MCF 10A (cell line): Measurements from ENCODE around the gene OPCML. TPM values are rescaled to one million over a fixed set of nuclear protein-coding genes. Genes with fewer than 3 reads are reported as not detected.

Experiments
- BruUV-seq: library from RNA; stranded (reverse); fragments of 400-500 nt; replicated peaks from 2 replicates; lab custom pipeline; 2021; lab: Mats Ljungman, UMichigan
- CTCF ChIA-PET: fragments of 300-600 bp; sonication (Branson Sonifier 250); formaldehyde crosslinking; extraction: SDS; loops from one replicate; lab custom pipeline; 2021; ENCODE audit warnings: antibody characterized with exemption, inconsistent platforms; lab: Yijun Ruan, JAX
- POLR2A ChIA-PET: fragments of 300-600, 350-650 bp; sonication (Branson Sonifier 250); formaldehyde crosslinking; extraction: SDS; loops from one replicate; lab custom pipeline; 2020; ENCODE audit warnings: antibody characterized with exemption, inconsistent platforms; lab: Yijun Ruan, JAX
- DNase-seq: peaks from one replicate; pipeline ENCODE4 v3.0.0-alpha.2; 2018; ENCODE audit not compliant: unreplicated experiment
- H3K27ac Mint-ChIP-seq: one replicate; pipeline ENCODE4 v1.8.0; 2022; ENCODE audit warnings: mild to moderate bottlenecking, low read depth, mixed read lengths; ENCODE audit not compliant: unreplicated experiment
- H3K27me3 Mint-ChIP-seq: one replicate; pipeline ENCODE4 v1.8.0; 2022; ENCODE audit warnings: mixed read lengths; ENCODE audit not compliant: insufficient read depth, unreplicated experiment
- H3K36me3 Mint-ChIP-seq: one replicate; pipeline ENCODE4 v1.8.0; 2022; ENCODE audit warnings: mild to moderate bottlenecking, moderate library complexity, mixed read lengths; ENCODE audit not compliant: insufficient read depth, unreplicated experiment
- H3K4me1 Mint-ChIP-seq: one replicate; pipeline ENCODE4 v1.8.0; 2022; ENCODE audit warnings: mixed read lengths; ENCODE audit not compliant: insufficient read depth, unreplicated experiment
- H3K4me3 Mint-ChIP-seq: one replicate; pipeline ENCODE4 v1.8.0; 2022; ENCODE audit warnings: mild to moderate bottlenecking, moderate library complexity, mixed read lengths; ENCODE audit not compliant: unreplicated experiment
- H3K9me3 Mint-ChIP-seq: one replicate; pipeline ENCODE4 v1.8.0; 2022; ENCODE audit warnings: mixed read lengths; ENCODE audit not compliant: unreplicated experiment
- intact Hi-C: fragments of 100-400 bp; cut with micrococcal nuclease; formaldehyde crosslinking; loops from 2 replicates; pipeline ENCODE4 v1.14.1; 2022
- total RNA-seq: library from RNA; stranded (reverse); gene quantifications from 2 replicates; pipeline ENCODE4 v1.2.3, GENCODE V29; 2022
- TF ChIP-seq, protein P1 (sequence below): fragments of 200-600 bp; IDR thresholded peaks from one replicate; pipeline ENCODE4 v1.8.0; 2022; ENCODE audit warnings: antibody characterized with exemption, mild to moderate bottlenecking; ENCODE audit not compliant: unreplicated experiment

The OPCML gene
- total RNA-seq, 1 experiment from 2014 or later: not detected

DNA sequence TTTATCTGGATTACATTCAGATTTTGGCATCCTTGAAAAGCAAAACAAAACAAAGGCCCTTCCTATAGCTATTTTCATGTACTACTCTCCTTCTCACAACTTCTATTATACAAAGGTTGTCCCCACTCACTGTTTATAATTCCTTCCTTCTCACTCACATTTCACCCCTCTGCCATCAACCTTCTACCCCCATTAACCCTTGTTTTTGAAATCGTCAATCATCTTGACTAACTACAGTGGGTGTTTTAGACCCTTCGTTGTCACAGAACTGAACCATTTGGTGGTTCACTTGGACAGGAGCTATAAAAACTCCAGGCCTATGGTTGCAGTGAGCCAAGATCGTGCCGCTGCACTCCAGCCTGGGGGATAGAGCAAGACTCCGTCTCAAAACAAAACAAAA is 639.4 kb downstream of the OPCML start:
- Mint-ChIP-seq H3K27me3 (no peaks in the 10 kb centered on the region), H3K4me3 (no peak overlapping the region), H3K9me3 (peaks cover 31% of the 10 kb centered on the region), H3K27ac (no peak overlapping the region), H3K4me1 (no peaks in the 10 kb centered on the region), H3K36me3 (no peaks in the 10 kb centered on the region)
- BruUV-seq: no TSS peak
- CTCF ChIA-PET: interaction anchor here (0.9 kb wide), 1 partner anchor 1527 kb away, joined by 3 read pairs; no protein-coding TSS in a partner anchor
- POLR2A ChIA-PET: no interaction called here
- DNase-seq: no peak
- intact Hi-C loops: no loop called here
- TF ChIP-seq, protein P1, sequence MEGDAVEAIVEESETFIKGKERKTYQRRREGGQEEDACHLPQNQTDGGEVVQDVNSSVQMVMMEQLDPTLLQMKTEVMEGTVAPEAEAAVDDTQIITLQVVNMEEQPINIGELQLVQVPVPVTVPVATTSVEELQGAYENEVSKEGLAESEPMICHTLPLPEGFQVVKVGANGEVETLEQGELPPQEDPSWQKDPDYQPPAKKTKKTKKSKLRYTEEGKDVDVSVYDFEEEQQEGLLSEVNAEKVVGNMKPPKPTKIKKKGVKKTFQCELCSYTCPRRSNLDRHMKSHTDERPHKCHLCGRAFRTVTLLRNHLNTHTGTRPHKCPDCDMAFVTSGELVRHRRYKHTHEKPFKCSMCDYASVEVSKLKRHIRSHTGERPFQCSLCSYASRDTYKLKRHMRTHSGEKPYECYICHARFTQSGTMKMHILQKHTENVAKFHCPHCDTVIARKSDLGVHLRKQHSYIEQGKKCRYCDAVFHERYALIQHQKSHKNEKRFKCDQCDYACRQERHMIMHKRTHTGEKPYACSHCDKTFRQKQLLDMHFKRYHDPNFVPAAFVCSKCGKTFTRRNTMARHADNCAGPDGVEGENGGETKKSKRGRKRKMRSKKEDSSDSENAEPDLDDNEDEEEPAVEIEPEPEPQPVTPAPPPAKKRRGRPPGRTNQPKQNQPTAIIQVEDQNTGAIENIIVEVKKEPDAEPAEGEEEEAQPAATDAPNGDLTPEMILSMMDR: no peak

DNA sequence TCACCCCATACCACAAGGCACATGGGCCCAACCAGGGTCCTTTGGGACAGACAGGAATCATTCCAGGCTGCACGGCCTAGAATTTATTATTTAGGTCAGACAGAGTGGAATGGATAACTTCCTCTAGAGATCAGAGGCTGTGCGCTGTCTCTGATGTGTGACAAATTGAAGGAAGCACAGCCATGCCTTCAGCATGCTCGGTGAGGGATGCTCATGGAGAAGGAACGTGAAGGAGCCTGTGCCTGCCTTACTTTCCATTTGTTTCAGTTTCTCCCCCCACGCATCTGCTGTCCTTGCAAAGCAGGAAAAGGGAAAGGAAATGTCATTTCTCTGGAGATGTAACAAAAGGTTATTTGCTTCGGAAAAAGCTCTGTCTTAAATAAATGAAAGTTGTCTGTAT is 644.1 kb downstream of the OPCML start:
- Mint-ChIP-seq H3K36me3 (no peaks in the 10 kb centered on the region), H3K4me3 (no peak overlapping the region), H3K4me1 (no peaks in the 10 kb centered on the region), H3K9me3 (peaks cover 31% of the 10 kb centered on the region), H3K27me3 (no peaks in the 10 kb centered on the region), H3K27ac (no peak overlapping the region)
- POLR2A ChIA-PET: no interaction called here
- DNase-seq: no peak
- CTCF ChIA-PET: no interaction called here
- TF ChIP-seq, protein P1: no peak
- intact Hi-C loops: no loop called here
- BruUV-seq: no TSS peak

DNA sequence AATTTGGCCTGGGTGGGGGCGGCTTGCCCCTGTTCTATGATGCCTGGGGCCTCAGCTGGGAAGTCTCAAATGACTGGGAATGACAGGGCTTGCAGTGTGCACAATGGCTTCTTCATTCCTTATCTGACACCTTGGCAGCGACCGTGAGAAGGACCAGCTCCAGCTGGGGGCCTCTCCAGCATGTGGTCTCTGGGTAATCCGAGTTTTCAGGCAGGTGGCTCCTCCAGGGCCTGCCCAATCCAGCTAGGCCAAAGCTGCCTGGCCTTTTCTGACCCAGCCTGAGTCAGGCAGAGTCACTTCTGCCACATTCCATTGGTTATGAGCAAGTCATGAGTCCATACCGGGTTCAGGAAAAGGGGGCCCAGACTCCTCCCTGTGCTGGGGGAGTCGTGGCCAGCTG is 646.0 kb downstream of the OPCML start:
- ChIA-PET CTCF (no interaction called here), POLR2A (interaction anchor here (0.5 to 1.5 kb wide), 2 partner anchors 18 to 250 kb away, joined by 3 read pairs; no protein-coding TSS in a partner anchor)
- no peak for DNase-seq
- H3K36me3 Mint-ChIP-seq: no peaks in the 10 kb centered on the region
- no peak overlapping the region for H3K27ac Mint-ChIP-seq
- TF ChIP-seq, protein P1: no peak
- intact Hi-C loops: no loop called here
- no TSS peak for BruUV-seq
- H3K9me3 Mint-ChIP-seq: peaks cover 38% of the 10 kb centered on the region
- H3K4me3 Mint-ChIP-seq: no peak overlapping the region
- H3K27me3 Mint-ChIP-seq: no peaks in the 10 kb centered on the region
- H3K4me1 Mint-ChIP-seq: no peaks in the 10 kb centered on the region

DNA sequence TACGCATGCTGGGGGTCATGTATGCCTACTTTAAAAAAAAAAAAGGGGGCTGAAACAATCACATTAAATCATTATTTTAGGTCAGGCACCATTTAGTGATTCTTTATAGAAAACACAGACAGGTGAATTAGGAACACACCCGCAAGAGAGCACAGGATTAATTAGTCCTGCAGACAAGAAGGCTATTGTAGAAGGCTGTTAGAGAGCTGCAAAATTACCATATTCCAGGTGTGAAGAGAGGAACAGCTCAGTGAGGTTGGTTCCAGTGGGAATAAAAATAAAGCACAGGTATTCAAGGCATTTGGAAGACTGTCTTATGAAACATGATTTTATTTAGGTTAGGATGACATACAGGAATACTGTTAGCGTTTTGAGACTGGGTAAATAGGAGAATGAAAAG is 649.1 kb downstream of the OPCML start:
- CTCF ChIA-PET: interaction anchor here (0.8 kb wide), 1 partner anchor 13 kb away, joined by 3 read pairs; no protein-coding TSS in a partner anchor
- POLR2A ChIA-PET: no interaction called here

More for the DNA sequence above, 649.1 kb downstream of the OPCML start:
- H3K27me3 Mint-ChIP-seq: no peaks in the 10 kb centered on the region
- H3K36me3 Mint-ChIP-seq: no peaks in the 10 kb centered on the region
- DNase-seq: no peak
- no peaks in the 10 kb centered on the region for H3K4me1 Mint-ChIP-seq
- no peak overlapping the region for H3K27ac Mint-ChIP-seq
- peaks cover 53% of the 10 kb centered on the region for H3K9me3 Mint-ChIP-seq
- H3K4me3 Mint-ChIP-seq: no peak overlapping the region
- no TSS peak for BruUV-seq
- TF ChIP-seq, protein P1: no peak
- intact Hi-C loops: no loop called here
